ENCODE data around the gene SCYGR6.
A peak's percentile ranks its signal among the peaks of the same experiment; 100 is the strongest.
"Not testable (repeated sequence)": the region's sequence is repeated elsewhere in the genome, so short reads cannot be mapped to it uniquely, and the experiment has no call there.

SCYGR6 gene, protein sequence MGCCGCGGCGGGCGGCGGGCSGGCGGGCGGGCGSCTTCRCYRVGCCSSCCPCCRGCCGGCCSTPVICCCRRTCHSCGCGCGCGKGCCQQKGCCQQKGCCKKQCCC

GRCh38 chr2:227724394-227725039, at the start of gene SCYGR6:
Gene SCYGR6 (minus strand): TSS chr2:227724757. CDS start chr2:227724757, 0 bp downstream.
- DNase-seq, result no peak

DNA sequence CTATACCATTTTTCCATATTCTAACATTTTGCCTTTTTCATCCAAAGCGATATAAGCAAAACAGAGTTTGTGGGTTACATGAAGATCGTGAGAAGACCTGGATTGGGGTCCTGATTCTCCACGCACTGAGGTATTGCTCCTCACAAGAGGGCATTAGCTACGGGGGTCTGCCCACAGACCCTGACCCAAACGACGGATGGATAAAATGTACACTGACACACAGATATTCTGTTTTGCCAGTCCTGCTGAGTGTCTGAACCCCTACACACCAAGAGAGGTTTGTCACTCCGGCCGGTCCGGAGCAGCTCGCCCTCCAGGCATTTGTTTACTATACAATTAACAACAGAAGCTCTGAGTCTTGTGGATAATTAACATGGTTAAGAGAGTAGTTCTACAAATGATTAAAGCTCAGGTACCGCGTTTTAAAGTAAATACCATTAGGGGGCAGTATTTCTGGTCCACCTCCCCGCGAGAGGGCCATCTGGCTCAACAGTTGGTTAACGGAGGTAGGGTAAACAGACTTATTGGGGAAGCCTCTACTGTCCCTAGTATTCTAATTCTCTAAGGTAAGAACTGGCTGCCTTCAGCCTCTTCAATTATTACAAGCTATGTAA, 49.6 kb upstream of the SCYGR6 start:
- no peak for DNase-seq

- no peak for DNase-seq
Observed at GRCh38 chr2:227772932-227773331, 48.4 kb upstream of the SCYGR6 start.

- no peak for DNase-seq
Observed at GRCh38 chr2:227772197-227772661, 47.7 kb upstream of the SCYGR6 start.

GRCh38 chr2:227767830-227768229, 43.3 kb upstream of the SCYGR6 start:
- DNase-seq, result no peak

DNA sequence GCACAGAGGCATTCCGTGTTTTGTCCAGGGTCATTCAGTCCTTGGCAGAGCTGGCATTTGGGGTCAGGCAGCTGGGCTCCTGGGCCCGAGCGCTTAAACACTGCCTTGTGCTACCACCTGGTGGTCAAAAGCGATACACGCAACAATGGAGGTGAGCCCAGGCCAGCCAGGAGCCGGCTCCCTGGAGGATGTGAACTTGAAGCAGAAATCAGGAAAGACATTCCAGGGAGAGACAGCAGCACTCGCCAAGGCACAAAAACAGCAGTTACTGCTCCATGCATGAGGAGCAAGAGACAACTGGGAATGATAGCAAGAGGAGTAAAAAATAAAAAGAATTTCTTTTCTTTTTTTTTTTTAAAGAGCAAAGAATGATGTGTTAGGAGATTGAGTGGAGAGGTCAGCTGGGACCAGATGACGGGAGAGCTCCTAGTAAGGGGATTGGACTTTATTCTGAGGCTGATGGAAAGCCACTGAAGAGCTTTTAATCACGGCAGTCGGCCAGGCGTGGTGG, 41.9 kb upstream of the SCYGR6 start:
- DNase-seq, result peak; percentile 79

DNA sequence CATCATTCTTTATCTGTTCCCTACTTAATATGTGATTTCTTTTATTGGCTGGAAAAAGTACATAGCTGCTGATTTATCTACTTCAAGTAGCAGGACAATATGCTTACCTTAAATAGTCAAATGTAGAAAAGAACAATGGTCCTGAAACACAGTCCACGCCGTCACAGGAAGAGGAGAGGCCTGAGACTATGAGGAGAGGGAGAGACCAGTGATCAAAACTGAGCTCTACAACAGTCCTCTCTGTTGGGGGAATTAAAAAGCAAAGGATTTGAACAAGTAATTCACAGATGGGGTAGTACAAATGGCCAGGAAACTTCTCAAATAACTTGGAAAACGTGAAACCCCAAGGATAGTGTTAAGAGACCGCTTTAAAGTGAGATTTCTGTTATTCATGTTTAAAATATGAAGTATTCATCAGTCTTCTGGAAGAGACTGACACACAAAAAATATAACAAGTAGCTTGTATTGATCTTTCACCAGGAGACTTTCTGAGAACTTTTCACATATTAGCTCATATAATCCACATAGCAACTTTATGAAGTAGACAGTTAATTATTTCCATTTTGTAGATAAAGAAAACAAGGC, 41.3 kb upstream of the SCYGR6 start:
- no peak for DNase-seq

DNA sequence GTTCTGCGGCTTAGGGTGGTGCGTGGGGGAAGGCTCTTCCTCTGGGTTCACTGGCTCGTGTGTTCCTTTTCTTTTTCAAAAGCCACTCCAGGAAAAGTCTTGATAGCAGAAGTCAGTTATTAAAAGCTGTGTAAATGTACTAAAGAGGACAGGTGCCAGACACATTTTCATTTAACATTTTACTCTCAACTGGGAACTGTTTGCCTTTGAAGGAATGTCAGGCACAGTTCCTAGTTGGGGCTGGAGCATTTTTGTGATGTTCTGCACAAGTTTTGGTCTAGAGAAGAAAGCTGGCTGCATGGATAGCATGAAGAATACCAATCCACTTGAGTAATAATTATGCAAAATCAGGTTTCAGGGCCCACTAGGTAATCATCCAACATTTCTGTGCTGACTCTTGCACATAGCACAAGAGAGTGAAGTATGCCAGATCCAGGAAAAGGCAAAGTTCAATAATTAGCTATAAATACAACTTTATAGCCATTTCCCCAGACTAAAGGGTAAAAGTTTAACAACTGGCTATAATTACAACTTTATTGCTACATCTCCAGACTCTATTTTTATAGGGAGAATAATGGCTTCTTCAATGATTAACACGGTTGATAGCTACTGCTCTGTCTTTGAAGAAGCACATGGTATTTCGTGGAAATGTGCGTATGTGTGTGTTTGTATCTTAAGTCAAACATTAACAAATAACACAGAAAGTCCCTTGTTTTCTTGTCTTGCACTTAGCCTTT, 37.4 kb upstream of the SCYGR6 start:
- no peak for DNase-seq

- DNase-seq, result no peak
Observed at GRCh38 chr2:227759411-227760118, 35.0 kb upstream of the SCYGR6 start.

DNA sequence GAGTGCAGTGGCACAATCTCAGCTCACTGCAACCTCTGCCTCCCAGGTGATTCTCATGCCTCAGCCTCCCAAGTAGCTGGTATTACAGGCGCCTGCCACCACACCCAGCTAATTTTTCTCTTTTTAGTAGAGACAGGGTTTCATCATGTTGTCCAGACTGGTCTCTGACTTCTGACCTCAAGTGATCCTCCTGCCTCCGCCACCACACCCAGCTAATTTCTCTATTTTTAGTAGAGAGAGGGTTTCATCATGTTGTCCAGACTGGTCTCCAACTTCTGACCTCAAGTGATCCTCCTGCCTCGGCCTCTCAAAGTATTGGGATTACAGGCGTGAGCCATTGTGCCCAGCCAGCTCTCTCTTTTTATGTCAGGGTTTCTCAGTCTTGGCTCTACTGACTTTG, 31.7 kb upstream of the SCYGR6 start:
- not testable (repeated sequence) for DNase-seq

DNA sequence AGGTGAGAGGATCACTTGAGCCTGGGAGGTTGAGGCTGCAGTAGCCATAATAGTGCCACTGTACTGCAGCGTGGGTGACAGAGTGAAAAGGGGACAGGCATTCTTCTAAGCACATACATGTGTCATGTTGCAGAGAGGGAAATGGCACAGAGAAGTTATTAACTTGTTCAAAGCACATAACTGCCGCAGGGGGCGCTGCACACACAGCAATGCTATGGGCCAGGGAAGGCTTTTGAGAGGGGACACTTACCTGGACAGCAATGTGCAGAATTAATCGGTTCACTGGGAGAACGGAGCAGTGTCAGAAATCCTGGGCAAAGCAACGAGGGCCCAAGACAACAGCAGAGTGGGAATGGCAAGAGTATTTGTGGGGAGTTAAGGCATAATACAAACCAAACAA, 23.5 kb upstream of the SCYGR6 start:
- no peak for DNase-seq

DNA sequence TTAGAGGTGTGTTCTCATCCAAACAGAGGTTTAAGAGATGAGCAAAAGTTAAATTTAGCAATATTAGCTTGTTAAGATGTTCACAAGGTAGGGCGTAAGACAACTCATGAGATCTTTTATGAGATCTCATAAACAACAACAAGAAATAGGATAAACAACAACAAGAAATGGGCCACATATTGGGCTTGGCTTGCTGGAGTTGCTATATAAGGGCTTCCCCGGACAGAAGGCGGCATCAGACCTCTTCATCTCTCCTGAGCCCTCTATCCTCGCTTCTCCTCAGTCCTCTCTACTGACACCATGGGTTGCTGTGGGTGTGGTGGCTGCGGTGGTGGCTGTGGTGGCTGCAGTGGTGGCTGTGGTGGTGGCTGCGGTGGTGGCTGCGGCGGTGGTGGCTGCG, 21.0 kb upstream of the SCYGR6 start, which contains the start of gene SCYGR8:
TSS of gene SCYGR8 (plus strand) at position 301 of the 400 bp plus-strand sequence. CDS start at position 301, 0 bp downstream.
- DNase-seq, result no peak

DNA sequence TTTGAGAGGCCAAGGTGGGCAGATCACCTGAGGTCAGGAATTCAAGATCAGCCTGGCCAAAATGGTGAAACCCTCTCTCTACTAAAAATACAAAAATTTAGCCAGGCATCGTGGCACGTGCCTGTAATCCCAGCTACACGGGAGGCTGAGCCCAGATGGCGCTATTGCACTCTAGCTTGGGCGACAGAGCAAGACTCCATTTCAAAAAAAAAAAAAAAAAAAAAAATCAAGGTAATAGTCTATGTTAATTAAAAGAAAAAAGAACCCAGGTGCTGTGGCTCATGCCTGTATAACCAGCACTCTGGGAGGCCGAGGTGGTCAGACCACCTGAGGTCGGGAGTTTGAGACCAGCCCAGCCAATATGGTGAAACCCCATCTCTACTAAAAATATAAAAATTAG, 16.1 kb upstream of the SCYGR6 start:
- DNase-seq, result not testable (repeated sequence)

GRCh38 chr2:227739351-227739750, 14.8 kb upstream of the SCYGR6 start:
- DNase-seq, result no peak

DNA sequence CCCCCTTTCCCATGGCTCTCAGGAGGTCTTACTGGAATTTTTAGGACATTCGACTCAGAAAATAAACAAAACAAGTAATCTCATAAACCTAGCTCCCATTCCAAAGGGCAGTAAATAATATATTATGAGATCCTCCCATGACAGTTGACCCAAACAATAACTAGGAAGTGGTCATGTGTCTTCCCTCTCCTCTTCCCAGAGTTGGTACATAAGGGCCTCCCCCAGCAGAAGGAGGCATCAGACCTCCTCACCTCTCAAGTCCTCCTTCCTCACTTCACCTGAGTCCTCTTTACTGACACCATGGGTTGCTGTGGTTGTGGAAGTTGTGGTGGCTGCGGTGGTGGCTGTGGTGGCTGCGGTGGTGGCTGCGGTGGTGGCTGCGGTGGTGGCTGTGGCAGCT, 3.5 kb upstream of the SCYGR6 start, which contains the start of gene SCYGR7:
TSS of gene SCYGR7 (plus strand) at position 301 of the 400 bp plus-strand sequence. CDS start at position 301, 0 bp downstream.
- DNase-seq, result no peak

DNA sequence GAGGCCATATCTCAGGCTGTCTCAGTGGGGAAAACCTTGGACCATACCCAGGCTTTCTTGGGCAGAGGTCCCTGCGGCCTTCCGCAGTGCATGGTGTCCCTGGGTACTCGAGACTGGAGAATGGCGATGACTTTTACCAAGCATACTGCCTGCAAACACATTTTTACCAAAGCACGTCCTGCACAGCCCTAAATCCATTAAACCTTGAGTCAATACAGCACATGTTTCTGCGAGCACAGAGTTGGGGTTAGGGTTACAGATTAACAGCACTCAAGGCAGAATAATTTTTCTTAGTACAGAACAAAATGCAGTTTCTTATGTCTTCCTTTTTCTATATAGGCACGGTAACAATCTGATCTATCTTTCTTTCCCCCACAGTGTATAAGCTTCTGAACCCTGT, 1.7 kb downstream of the SCYGR6 start:
- DNase-seq, result not testable (repeated sequence)

DNA sequence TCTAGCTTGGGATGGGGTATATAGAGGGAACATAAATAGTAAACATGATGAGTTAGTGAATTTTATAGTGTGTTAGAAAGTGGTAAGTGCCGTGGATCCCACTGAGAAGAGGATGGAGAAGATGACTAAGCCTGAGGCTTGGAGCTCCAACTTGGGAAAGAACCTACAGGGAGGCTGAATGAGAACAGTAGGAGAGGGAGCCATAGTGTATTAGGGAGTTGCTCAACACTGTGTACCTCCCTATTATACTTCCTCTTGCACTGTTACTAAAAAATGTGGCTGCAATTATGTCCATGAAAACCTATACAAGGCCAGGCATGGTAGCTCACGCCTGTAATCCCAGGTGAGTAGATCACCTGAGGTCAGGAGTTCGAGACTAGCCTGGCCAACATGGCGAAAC, 3.9 kb downstream of the SCYGR6 start:
- no peak for DNase-seq

- no peak for DNase-seq
Observed at GRCh38 chr2:227719641-227720040, 4.9 kb downstream of the SCYGR6 start.

- no peak for DNase-seq
Observed at GRCh38 chr2:227717687-227718567, 6.6 kb downstream of the SCYGR6 start, which contains the start of gene SLC19A3. Gene SLC19A3 (minus strand): TSS chr2:227718028. CDS start chr2:227702318, 15,710 bp downstream.

GRCh38 chr2:227716501-227716900, 8.1 kb downstream of the SCYGR6 start:
- no peak for DNase-seq

GRCh38 chr2:227713291-227713690, 11.3 kb downstream of the SCYGR6 start:
- no peak for DNase-seq
